Activated CD8-positive, alpha-beta memory T cell treated with anti-CD3 and anti-CD28 coated beads, Interleukin-2, amount 10 ng/mL, durations not matched to agents 7 days and 5 days (primary cell): ENCODE results near the gene ARF1. TPM values are rescaled to one million over a fixed set of nuclear protein-coding genes. Genes with fewer than 3 reads are reported as not detected.
A peak's percentile ranks its signal among the peaks of the same experiment; 100 is the strongest.

Experiments
- ATAC-seq: fragments of 150-1000 bp; cut with Tn5 transposase; one replicate; pipeline ENCODE4 v1.10.0; 2021; ENCODE audit warnings: moderate library complexity
- CTCF ChIA-PET: fragments of 350-600 bp; sonication (Branson Sonifier 250); formaldehyde crosslinking; loops from one replicate; lab custom pipeline; 2021; ENCODE audit warnings: antibody characterized with exemption; lab: Charles Lee
- DNase-seq: peaks from one replicate; pipeline ENCODE4 v3.0.0-alpha.2; 2020
- H3K27ac Mint-ChIP-seq: one replicate; pipeline ENCODE4 v1.8.0; 2021; ENCODE audit warnings: mild to moderate bottlenecking, mixed read lengths
- H3K27me3 Mint-ChIP-seq: one replicate; pipeline ENCODE4 v1.8.0; 2021; ENCODE audit warnings: mixed read lengths
- H3K36me3 Mint-ChIP-seq: one replicate; pipeline ENCODE4 v1.8.0; 2021; ENCODE audit warnings: mild to moderate bottlenecking, mixed read lengths
- H3K4me1 Mint-ChIP-seq: one replicate; pipeline ENCODE4 v1.8.0; 2021; ENCODE audit warnings: mixed read lengths
- H3K4me3 Mint-ChIP-seq: one replicate; pipeline ENCODE4 v1.8.0; 2021; ENCODE audit warnings: mild to moderate bottlenecking, moderate library complexity, mixed read lengths
- H3K9me3 Mint-ChIP-seq: one replicate; pipeline ENCODE4 v1.8.0; 2022; ENCODE audit warnings: low read depth, mixed read lengths
- total RNA-seq, 2 experiments: library from RNA; stranded (reverse); gene quantifications; one replicate each; pipeline ENCODE4 v1.2.3, GENCODE V29; 2021

Gene ARF1
- total RNA-seq, 2 experiments from 2014 or later = 313 to 344 TPM

GRCh38 chr1:228043281-228043848 is 39.1 kb upstream of the ARF1 start:
- ATAC-seq (no peak), DNase-seq (no peak)
- no peak overlapping the region for H3K27ac Mint-ChIP-seq
- CTCF ChIA-PET = no interaction called here
- peaks cover 11% of the 10 kb centered on the region for H3K27me3 Mint-ChIP-seq
- no peaks in the 10 kb centered on the region for H3K9me3 Mint-ChIP-seq
- no peaks in the 10 kb centered on the region for H3K36me3 Mint-ChIP-seq
- no peak overlapping the region for H3K4me3 Mint-ChIP-seq
- H3K4me1 Mint-ChIP-seq = no peaks in the 10 kb centered on the region

GRCh38 chr1:228044961-228045360 is 37.5 kb upstream of the ARF1 start:
- ATAC-seq = no peak
- no peaks in the 10 kb centered on the region for H3K9me3 Mint-ChIP-seq
- no peak overlapping the region for H3K27ac Mint-ChIP-seq
- CTCF ChIA-PET = no interaction called here
- DNase-seq = no peak
- H3K36me3 Mint-ChIP-seq = no peaks in the 10 kb centered on the region
- no peak overlapping the region for H3K4me3 Mint-ChIP-seq
- H3K4me1 Mint-ChIP-seq = no peaks in the 10 kb centered on the region
- H3K27me3 Mint-ChIP-seq = peaks cover 4% of the 10 kb centered on the region

GRCh38 chr1:228045405-228045804 is 37.1 kb upstream of the ARF1 start:
- DNase-seq (no peak), ATAC-seq (no peak)
- Mint-ChIP-seq H3K27ac (no peak overlapping the region), H3K9me3 (no peaks in the 10 kb centered on the region), H3K4me3 (no peak overlapping the region), H3K36me3 (no peaks in the 10 kb centered on the region), H3K27me3 (peaks cover under 1% of the 10 kb centered on the region), H3K4me1 (no peaks in the 10 kb centered on the region)
- CTCF ChIA-PET = no interaction called here

GRCh38 chr1:228045871-228046270 is 36.6 kb upstream of the ARF1 start:
- CTCF ChIA-PET = no interaction called here
- no peak for DNase-seq
- H3K27ac Mint-ChIP-seq = no peak overlapping the region
- no peak for ATAC-seq
- no peaks in the 10 kb centered on the region for H3K27me3 Mint-ChIP-seq
- H3K9me3 Mint-ChIP-seq = no peaks in the 10 kb centered on the region
- no peak overlapping the region for H3K4me3 Mint-ChIP-seq
- no peaks in the 10 kb centered on the region for H3K4me1 Mint-ChIP-seq
- no peaks in the 10 kb centered on the region for H3K36me3 Mint-ChIP-seq

GRCh38 chr1:228046421-228047182 is 35.9 kb upstream of the ARF1 start:
- DNase-seq (no peak), ATAC-seq (no peak)
- Mint-ChIP-seq H3K4me3 (no peak overlapping the region), H3K9me3 (no peaks in the 10 kb centered on the region), H3K27ac (no peak overlapping the region), H3K36me3 (no peaks in the 10 kb centered on the region), H3K27me3 (no peaks in the 10 kb centered on the region), H3K4me1 (no peaks in the 10 kb centered on the region)
- CTCF ChIA-PET = no interaction called here

- Mint-ChIP-seq H3K27ac (no peak overlapping the region), H3K4me1 (no peaks in the 10 kb centered on the region), H3K27me3 (no peaks in the 10 kb centered on the region), H3K9me3 (no peaks in the 10 kb centered on the region), H3K36me3 (no peaks in the 10 kb centered on the region), H3K4me3 (no peak overlapping the region)
- DNase-seq (no peak), ATAC-seq (no peak)
- CTCF ChIA-PET = no interaction called here
Measured at GRCh38 chr1:228047183-228047466, 35.4 kb upstream of the ARF1 start.

GRCh38 chr1:228048120-228048519 is 34.4 kb upstream of the ARF1 start:
- Mint-ChIP-seq H3K27ac (no peak overlapping the region), H3K9me3 (no peaks in the 10 kb centered on the region), H3K4me1 (no peaks in the 10 kb centered on the region), H3K4me3 (no peak overlapping the region), H3K27me3 (peaks cover 6% of the 10 kb centered on the region), H3K36me3 (no peaks in the 10 kb centered on the region)
- CTCF ChIA-PET = no interaction called here
- no peak for ATAC-seq
- DNase-seq = no peak

GRCh38 chr1:228048659-228049298 is 33.7 kb upstream of the ARF1 start:
- Mint-ChIP-seq H3K9me3 (no peaks in the 10 kb centered on the region), H3K4me3 (no peak overlapping the region), H3K4me1 (no peaks in the 10 kb centered on the region), H3K36me3 (no peaks in the 10 kb centered on the region), H3K27ac (no peak overlapping the region), H3K27me3 (peaks cover 10% of the 10 kb centered on the region)
- CTCF ChIA-PET = no interaction called here
- no peak for ATAC-seq
- no peak for DNase-seq

GRCh38 chr1:228050571-228051231 is 31.8 kb upstream of the ARF1 start:
- CTCF ChIA-PET = no interaction called here
- H3K9me3 Mint-ChIP-seq = no peaks in the 10 kb centered on the region
- H3K4me1 Mint-ChIP-seq = no peaks in the 10 kb centered on the region
- DNase-seq (no peak), ATAC-seq (no peak)
- H3K27ac Mint-ChIP-seq = no peak overlapping the region
- H3K4me3 Mint-ChIP-seq = no peak overlapping the region
- H3K27me3 Mint-ChIP-seq = peaks cover 16% of the 10 kb centered on the region
- no peaks in the 10 kb centered on the region for H3K36me3 Mint-ChIP-seq

- H3K36me3 Mint-ChIP-seq = no peaks in the 10 kb centered on the region
- CTCF ChIA-PET = no interaction called here
- peaks cover 6% of the 10 kb centered on the region for H3K4me1 Mint-ChIP-seq
- no peak overlapping the region for H3K4me3 Mint-ChIP-seq
- H3K9me3 Mint-ChIP-seq = no peaks in the 10 kb centered on the region
- DNase-seq (no peak), ATAC-seq (no peak)
- no peak overlapping the region for H3K27ac Mint-ChIP-seq
- peaks cover 69% of the 10 kb centered on the region for H3K27me3 Mint-ChIP-seq
Measured at GRCh38 chr1:228058172-228058948, 24.1 kb upstream of the ARF1 start.

- Mint-ChIP-seq H3K27me3 (peaks cover 63% of the 10 kb centered on the region), H3K4me1 (peaks cover 6% of the 10 kb centered on the region), H3K4me3 (no peak overlapping the region), H3K27ac (no peak overlapping the region), H3K36me3 (no peaks in the 10 kb centered on the region), H3K9me3 (no peaks in the 10 kb centered on the region)
- peak; percentile 51 for DNase-seq
- CTCF ChIA-PET = interaction anchor here (1.4 kb wide), 1 partner anchor 60 kb away, joined by 5 read pairs; no protein-coding TSS in a partner anchor
- peak; percentile 59 for ATAC-seq
Measured at GRCh38 chr1:228058949-228059633, 23.4 kb upstream of the ARF1 start.

GRCh38 chr1:228059634-228060457 is 22.7 kb upstream of the ARF1 start:
- Mint-ChIP-seq H3K9me3 (no peaks in the 10 kb centered on the region), H3K27me3 (peaks cover 63% of the 10 kb centered on the region), H3K27ac (no peak overlapping the region), H3K36me3 (no peaks in the 10 kb centered on the region), H3K4me1 (peaks cover 6% of the 10 kb centered on the region), H3K4me3 (peak overlapping the region; percentile 47)
- DNase-seq = peak; percentile 79
- peak; percentile 76 for ATAC-seq
- CTCF ChIA-PET = interaction anchor here (0.9 to 1.4 kb wide), 2 partner anchors 14 to 60 kb away, joined by 3 to 5 read pairs; no protein-coding TSS in a partner anchor
